ENCODE results near the gene SLIT2.

Gene SLIT2, protein sequence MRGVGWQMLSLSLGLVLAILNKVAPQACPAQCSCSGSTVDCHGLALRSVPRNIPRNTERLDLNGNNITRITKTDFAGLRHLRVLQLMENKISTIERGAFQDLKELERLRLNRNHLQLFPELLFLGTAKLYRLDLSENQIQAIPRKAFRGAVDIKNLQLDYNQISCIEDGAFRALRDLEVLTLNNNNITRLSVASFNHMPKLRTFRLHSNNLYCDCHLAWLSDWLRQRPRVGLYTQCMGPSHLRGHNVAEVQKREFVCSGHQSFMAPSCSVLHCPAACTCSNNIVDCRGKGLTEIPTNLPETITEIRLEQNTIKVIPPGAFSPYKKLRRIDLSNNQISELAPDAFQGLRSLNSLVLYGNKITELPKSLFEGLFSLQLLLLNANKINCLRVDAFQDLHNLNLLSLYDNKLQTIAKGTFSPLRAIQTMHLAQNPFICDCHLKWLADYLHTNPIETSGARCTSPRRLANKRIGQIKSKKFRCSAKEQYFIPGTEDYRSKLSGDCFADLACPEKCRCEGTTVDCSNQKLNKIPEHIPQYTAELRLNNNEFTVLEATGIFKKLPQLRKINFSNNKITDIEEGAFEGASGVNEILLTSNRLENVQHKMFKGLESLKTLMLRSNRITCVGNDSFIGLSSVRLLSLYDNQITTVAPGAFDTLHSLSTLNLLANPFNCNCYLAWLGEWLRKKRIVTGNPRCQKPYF (N-terminal part only)

DNA sequence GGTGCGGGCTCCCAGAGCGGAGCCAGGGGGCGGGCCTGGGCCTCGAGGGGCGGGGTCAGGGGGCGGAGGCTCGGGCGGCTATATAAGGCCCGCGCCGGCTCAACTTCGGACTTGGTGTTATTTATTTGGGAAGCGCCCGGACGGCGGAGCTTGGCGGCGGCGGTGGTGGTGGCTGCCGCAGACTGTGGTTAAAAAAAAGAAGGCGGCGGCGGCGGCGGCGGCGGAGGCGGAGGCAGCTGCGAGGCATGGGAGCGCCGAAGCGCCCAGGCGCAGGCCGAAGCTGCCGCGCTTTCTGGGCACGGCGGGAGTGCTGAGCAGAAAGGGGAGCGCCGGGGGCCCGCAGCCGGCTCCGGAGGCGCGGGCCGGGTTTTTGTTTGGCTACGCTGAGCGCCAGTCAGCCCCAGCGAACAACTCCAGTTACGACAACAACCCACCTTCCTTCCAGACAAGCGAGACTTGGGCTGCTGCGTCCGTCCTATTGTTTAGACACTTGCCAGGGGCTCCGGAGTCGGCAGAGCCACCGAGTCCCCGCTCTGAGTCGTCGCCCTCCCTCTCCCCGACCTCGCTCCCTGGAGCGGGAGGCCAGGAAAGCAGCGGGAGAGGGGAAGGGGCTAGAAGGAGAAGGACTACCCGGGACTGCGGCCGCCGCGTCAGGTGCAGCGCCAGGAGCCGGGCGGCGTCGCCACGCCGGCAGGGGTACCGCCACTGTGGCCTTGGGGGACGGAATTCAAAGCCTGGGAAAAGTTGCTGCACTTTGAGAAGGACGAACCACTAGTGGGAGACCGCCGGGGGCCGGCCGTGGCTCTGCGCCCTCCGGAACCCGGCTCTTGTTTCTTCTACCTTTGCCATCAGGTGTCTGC, at the start of gene SLIT2:
Gene SLIT2, plus strand, starts transcription at position 110 of the 860 bp plus-strand sequence. CDS start 1,911 bp downstream, outside the sequence.
- no peak within 1 kb of the TSS for H3K4me3 Mint-ChIP-seq
- peaks cover 9% of the 10 kb centered on the region for H3K4me1 Mint-ChIP-seq (ENCODE audit: low read depth)
- H3K27ac Mint-ChIP-seq = no peak within 1 kb of the TSS
- DNase-seq = peak; percentile 45
- H3K27me3 Mint-ChIP-seq = peaks cover 59% of the 10 kb centered on the region
- H3K36me3 Mint-ChIP-seq (ENCODE audit: low read depth) = no peaks in the 10 kb centered on the region
- H3K9me3 Mint-ChIP-seq = peaks cover 1% of the 10 kb centered on the region

- no peak overlapping the region for H3K27ac Mint-ChIP-seq
- DNase-seq = no peak
- no peaks in the 10 kb centered on the region for H3K4me1 Mint-ChIP-seq (ENCODE audit: low read depth)
- H3K4me3 Mint-ChIP-seq = no peak overlapping the region
- no peaks in the 10 kb centered on the region for H3K27me3 Mint-ChIP-seq
- H3K36me3 Mint-ChIP-seq (ENCODE audit: low read depth) = no peaks in the 10 kb centered on the region
- peaks cover 7% of the 10 kb centered on the region for H3K9me3 Mint-ChIP-seq
These were observed 48.2 kb upstream of the SLIT2 start for GRCh38 chr4:20203508-20203907.

- no peak overlapping the region for H3K27ac Mint-ChIP-seq
- no peak for DNase-seq
- H3K4me1 Mint-ChIP-seq (ENCODE audit: low read depth) = no peaks in the 10 kb centered on the region
- H3K4me3 Mint-ChIP-seq = no peak overlapping the region
- no peaks in the 10 kb centered on the region for H3K36me3 Mint-ChIP-seq (ENCODE audit: low read depth)
- no peaks in the 10 kb centered on the region for H3K27me3 Mint-ChIP-seq
- peaks cover 16% of the 10 kb centered on the region for H3K9me3 Mint-ChIP-seq
These were observed 34.2 kb upstream of the SLIT2 start for GRCh38 chr4:20217521-20217920.

DNA sequence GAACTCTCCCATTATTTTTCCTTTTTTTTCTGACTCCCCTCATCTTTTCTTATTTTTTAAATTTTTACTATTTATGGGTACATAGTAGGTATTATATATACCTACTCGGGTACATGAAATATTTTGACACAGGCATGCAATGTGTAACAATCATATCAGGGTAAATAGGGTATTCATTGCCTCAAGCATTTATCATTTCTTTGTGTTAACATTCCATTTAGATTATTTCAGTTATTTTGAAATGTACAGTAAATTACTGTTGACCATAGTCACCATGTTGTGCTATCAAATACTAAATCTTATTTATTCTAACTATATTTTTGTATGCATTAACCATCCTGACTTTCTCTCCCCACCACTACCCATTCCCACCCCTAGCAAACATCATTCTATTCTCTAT, 33.8 kb upstream of the SLIT2 start:
- H3K36me3 Mint-ChIP-seq (ENCODE audit: low read depth) = no peaks in the 10 kb centered on the region
- H3K9me3 Mint-ChIP-seq = peaks cover 17% of the 10 kb centered on the region
- H3K27ac Mint-ChIP-seq = no peak overlapping the region
- H3K4me3 Mint-ChIP-seq = no peak overlapping the region
- H3K4me1 Mint-ChIP-seq (ENCODE audit: low read depth) = no peaks in the 10 kb centered on the region
- no peak for DNase-seq
- H3K27me3 Mint-ChIP-seq = no peaks in the 10 kb centered on the region

- no peak for DNase-seq
- peaks cover 19% of the 10 kb centered on the region for H3K9me3 Mint-ChIP-seq
- no peaks in the 10 kb centered on the region for H3K36me3 Mint-ChIP-seq (ENCODE audit: low read depth)
- no peaks in the 10 kb centered on the region for H3K27me3 Mint-ChIP-seq
- H3K4me1 Mint-ChIP-seq (ENCODE audit: low read depth) = no peaks in the 10 kb centered on the region
- H3K27ac Mint-ChIP-seq = no peak overlapping the region
- H3K4me3 Mint-ChIP-seq = no peak overlapping the region
These were observed 32.2 kb upstream of the SLIT2 start for GRCh38 chr4:20219521-20219920.

- H3K27ac Mint-ChIP-seq = no peak overlapping the region
- H3K4me3 Mint-ChIP-seq = no peak overlapping the region
- H3K9me3 Mint-ChIP-seq = peaks cover 8% of the 10 kb centered on the region
- H3K27me3 Mint-ChIP-seq = no peaks in the 10 kb centered on the region
- DNase-seq = no peak
- no peaks in the 10 kb centered on the region for H3K36me3 Mint-ChIP-seq (ENCODE audit: low read depth)
- H3K4me1 Mint-ChIP-seq (ENCODE audit: low read depth) = no peaks in the 10 kb centered on the region
These were observed 13.7 kb upstream of the SLIT2 start for GRCh38 chr4:20237894-20238537.

GRCh38 chr4:20248155-20248558, 3.5 kb upstream of the SLIT2 start:
- Mint-ChIP-seq H3K4me3 (no peak overlapping the region), H3K9me3 (peaks cover 8% of the 10 kb centered on the region), H3K36me3 (ENCODE audit: low read depth) (no peaks in the 10 kb centered on the region), H3K4me1 (ENCODE audit: low read depth) (peaks cover 7% of the 10 kb centered on the region), H3K27me3 (peaks cover 28% of the 10 kb centered on the region), H3K27ac (no peak overlapping the region)
- DNase-seq = no peak

- H3K4me3 Mint-ChIP-seq = no peak overlapping the region
- no peaks in the 10 kb centered on the region for H3K36me3 Mint-ChIP-seq (ENCODE audit: low read depth)
- peaks cover 5% of the 10 kb centered on the region for H3K9me3 Mint-ChIP-seq
- no peak overlapping the region for H3K27ac Mint-ChIP-seq
- peaks cover 40% of the 10 kb centered on the region for H3K27me3 Mint-ChIP-seq
- DNase-seq = no peak
- peaks cover 9% of the 10 kb centered on the region for H3K4me1 Mint-ChIP-seq (ENCODE audit: low read depth)
These were observed 2.4 kb upstream of the SLIT2 start for GRCh38 chr4:20249333-20249732.

DNA sequence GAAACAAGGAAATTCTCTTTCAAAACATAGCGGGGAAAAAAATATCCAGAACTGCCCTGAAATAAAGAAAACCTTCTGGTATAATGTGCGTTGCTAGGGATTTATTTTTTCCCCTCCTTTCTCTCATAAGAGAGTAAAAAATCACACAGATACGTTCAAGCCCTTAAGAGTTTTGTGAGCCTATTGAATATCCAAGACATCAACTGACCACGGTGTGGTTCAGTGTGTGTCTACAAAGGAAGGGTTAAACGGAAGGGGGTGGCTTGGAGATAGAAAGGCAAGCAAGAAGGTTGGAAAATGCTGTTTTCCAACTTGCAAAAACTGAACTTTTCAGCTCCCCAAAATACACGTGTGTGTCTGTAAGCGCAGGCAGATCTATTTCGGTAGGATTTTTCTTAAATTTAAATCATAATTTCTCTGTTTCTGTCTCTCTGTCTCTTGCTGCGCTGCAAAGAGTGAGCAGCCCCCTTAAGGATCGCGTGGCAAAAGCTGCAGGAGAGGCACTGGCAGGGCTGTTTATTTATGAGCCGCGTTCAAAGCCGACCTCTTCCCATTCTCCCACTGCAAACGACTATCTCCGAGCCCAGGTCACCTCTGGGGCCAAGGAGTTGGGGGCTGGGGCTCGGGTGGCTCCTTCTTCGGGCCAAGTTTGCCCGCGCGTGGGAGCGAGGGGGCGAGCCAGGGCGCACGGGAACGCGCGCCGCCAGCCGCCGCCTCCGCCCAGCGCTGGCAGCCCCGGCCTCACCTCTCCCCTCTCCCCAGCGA, 492 bp upstream of the SLIT2 start:
- Mint-ChIP-seq H3K36me3 (ENCODE audit: low read depth) (no peaks in the 10 kb centered on the region), H3K9me3 (peaks cover 3% of the 10 kb centered on the region), H3K4me3 (no peak overlapping the region), H3K4me1 (ENCODE audit: low read depth) (peaks cover 9% of the 10 kb centered on the region), H3K27me3 (peaks cover 56% of the 10 kb centered on the region), H3K27ac (no peak overlapping the region)
- DNase-seq = no peak

GRCh38 chr4:20252656-20253282, 1.1 kb downstream of the SLIT2 start:
- Mint-ChIP-seq H3K36me3 (ENCODE audit: low read depth) (no peaks in the 10 kb centered on the region), H3K27me3 (peaks cover 59% of the 10 kb centered on the region), H3K4me1 (ENCODE audit: low read depth) (peaks cover 9% of the 10 kb centered on the region), H3K4me3 (no peak overlapping the region), H3K9me3 (no peaks in the 10 kb centered on the region), H3K27ac (no peak overlapping the region)
- DNase-seq = peak; percentile 27

GRCh38 chr4:20253283-20253734, 1.6 kb downstream of the SLIT2 start:
- Mint-ChIP-seq H3K27ac (no peak overlapping the region), H3K4me3 (no peak overlapping the region), H3K4me1 (ENCODE audit: low read depth) (peaks cover 9% of the 10 kb centered on the region), H3K27me3 (peaks cover 59% of the 10 kb centered on the region), H3K9me3 (no peaks in the 10 kb centered on the region), H3K36me3 (ENCODE audit: low read depth) (no peaks in the 10 kb centered on the region)
- DNase-seq = no peak

DNA sequence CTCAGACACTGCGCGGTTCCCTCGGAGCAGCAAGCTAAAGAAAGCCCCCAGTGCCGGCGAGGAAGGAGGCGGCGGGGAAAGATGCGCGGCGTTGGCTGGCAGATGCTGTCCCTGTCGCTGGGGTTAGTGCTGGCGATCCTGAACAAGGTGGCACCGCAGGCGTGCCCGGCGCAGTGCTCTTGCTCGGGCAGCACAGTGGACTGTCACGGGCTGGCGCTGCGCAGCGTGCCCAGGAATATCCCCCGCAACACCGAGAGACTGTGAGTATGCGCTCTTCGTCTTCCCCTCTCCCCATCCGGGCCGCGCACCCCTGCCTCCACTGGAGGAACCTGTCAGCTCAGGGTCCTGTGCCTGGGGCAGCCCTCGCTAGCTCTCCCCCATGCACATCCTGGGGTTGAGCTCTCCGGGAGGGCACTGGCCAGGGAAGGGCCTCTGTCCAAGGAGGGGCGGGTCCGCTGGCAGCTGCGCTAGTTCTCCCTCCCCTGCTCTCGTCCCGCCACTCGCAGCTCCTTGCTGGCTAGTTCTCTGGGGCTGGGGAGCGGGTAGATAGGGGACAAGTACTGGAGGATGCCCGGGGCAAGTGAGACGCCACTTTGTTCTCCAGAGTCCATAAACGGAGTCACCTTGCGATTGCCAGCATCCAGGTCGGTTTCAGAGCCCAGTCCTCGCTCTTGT, 2.2 kb downstream of the SLIT2 start:
- H3K4me3 Mint-ChIP-seq = no peak overlapping the region
- H3K36me3 Mint-ChIP-seq (ENCODE audit: low read depth) = no peaks in the 10 kb centered on the region
- peaks cover 9% of the 10 kb centered on the region for H3K4me1 Mint-ChIP-seq (ENCODE audit: low read depth)
- no peaks in the 10 kb centered on the region for H3K9me3 Mint-ChIP-seq
- no peak overlapping the region for H3K27ac Mint-ChIP-seq
- DNase-seq = no peak
- peaks cover 59% of the 10 kb centered on the region for H3K27me3 Mint-ChIP-seq
